ENCODE measurements around the gene CERS6. TPM values are rescaled to one million over a fixed set of nuclear protein-coding genes. Genes with fewer than 3 reads are reported as not detected.

CERS6 gene
- total RNA-seq, 1 experiment from 2014 or later: not detected

- Histone ChIP-seq H3K79me2 (ENCODE audit: low read length) (no peaks in the 10 kb centered on the region), H3K4me1 (ENCODE audit: low read length) (no peaks in the 10 kb centered on the region), H3K9me2 (replicated peaks; ENCODE audit: insufficient read depth, low read length) (no peaks in the 10 kb centered on the region)
Observed at GRCh38 chr2:168622559-168622958, 166.5 kb downstream of the CERS6 start.

GRCh38 chr2:168624028-168624427, 168.0 kb downstream of the CERS6 start:
- no peak overlapping the region for H3K27ac ChIP-seq (ENCODE audit: low read length)
- H3K4me2 ChIP-seq (ENCODE audit: low read depth, low read length, poor library complexity, severe bottlenecking): no peak overlapping the region
- no peak overlapping the region for H2AFZ ChIP-seq (ENCODE audit: low read length)

More at GRCh38 chr2:168622559-168622958, 166.5 kb downstream of the CERS6 start:
- Histone ChIP-seq H3K4me3 (ENCODE audit: low read length) (no peak overlapping the region), H3K9ac (ENCODE audit: low read length) (no peak overlapping the region), H3K27me3 (ENCODE audit: low read length) (no peaks in the 10 kb centered on the region), H4K20me1 (ENCODE audit: insufficient read depth, low read depth, low read length) (no peaks in the 10 kb centered on the region), H3K4me2 (ENCODE audit: low read depth, low read length, poor library complexity, severe bottlenecking) (no peak overlapping the region), H3K9me3 (ENCODE audit: low read length) (no peaks in the 10 kb centered on the region), H3K27ac (ENCODE audit: low read length) (no peak overlapping the region), H3K36me3 (ENCODE audit: insufficient read depth, low read length) (no peaks in the 10 kb centered on the region), H2AFZ (ENCODE audit: low read length) (no peak overlapping the region)
- no peak for DNase-seq

DNA sequence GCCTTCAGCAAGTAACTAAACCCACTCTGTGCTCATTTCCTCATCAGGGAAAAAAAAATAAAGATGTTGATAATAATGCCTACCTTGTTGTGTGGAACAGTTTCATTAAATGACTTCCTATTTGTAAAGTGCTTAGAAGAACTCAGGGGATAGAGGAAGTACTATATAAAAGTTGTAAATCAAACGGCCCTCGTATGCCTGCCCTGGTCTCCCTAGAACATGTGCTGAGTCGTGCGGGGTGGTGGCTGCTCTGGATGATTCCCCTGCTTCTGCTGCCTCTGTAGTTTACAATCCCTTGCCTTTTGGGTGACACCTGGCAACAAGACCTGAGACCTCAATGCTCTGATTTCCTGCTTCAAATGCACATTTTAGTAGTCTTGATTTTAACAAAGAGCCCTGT, 170.0 kb downstream of the CERS6 start:
- Histone ChIP-seq H3K4me1 (ENCODE audit: low read length) (no peaks in the 10 kb centered on the region), H4K20me1 (ENCODE audit: insufficient read depth, low read depth, low read length) (no peaks in the 10 kb centered on the region), H3K4me2 (ENCODE audit: low read depth, low read length, poor library complexity, severe bottlenecking) (no peak overlapping the region), H3K27me3 (ENCODE audit: low read length) (no peaks in the 10 kb centered on the region), H3K9me3 (ENCODE audit: low read length) (no peaks in the 10 kb centered on the region), H3K9me2 (replicated peaks; ENCODE audit: insufficient read depth, low read length) (no peaks in the 10 kb centered on the region), H3K4me3 (ENCODE audit: low read length) (no peak overlapping the region), H3K36me3 (ENCODE audit: insufficient read depth, low read length) (no peaks in the 10 kb centered on the region), H3K79me2 (ENCODE audit: low read length) (no peaks in the 10 kb centered on the region), H3K9ac (ENCODE audit: low read length) (no peak overlapping the region), H2AFZ (ENCODE audit: low read length) (no peak overlapping the region), H3K27ac (ENCODE audit: low read length) (no peak overlapping the region)
- no peak for DNase-seq

More at GRCh38 chr2:168624028-168624427, 168.0 kb downstream of the CERS6 start:
- Histone ChIP-seq H4K20me1 (ENCODE audit: insufficient read depth, low read depth, low read length) (no peaks in the 10 kb centered on the region), H3K79me2 (ENCODE audit: low read length) (no peaks in the 10 kb centered on the region), H3K9me2 (replicated peaks; ENCODE audit: insufficient read depth, low read length) (no peaks in the 10 kb centered on the region), H3K9me3 (ENCODE audit: low read length) (no peaks in the 10 kb centered on the region), H3K27me3 (ENCODE audit: low read length) (no peaks in the 10 kb centered on the region), H3K36me3 (ENCODE audit: insufficient read depth, low read length) (no peaks in the 10 kb centered on the region), H3K4me1 (ENCODE audit: low read length) (no peaks in the 10 kb centered on the region), H3K4me3 (ENCODE audit: low read length) (no peak overlapping the region), H3K9ac (ENCODE audit: low read length) (no peak overlapping the region)
- DNase-seq: no peak

DNA sequence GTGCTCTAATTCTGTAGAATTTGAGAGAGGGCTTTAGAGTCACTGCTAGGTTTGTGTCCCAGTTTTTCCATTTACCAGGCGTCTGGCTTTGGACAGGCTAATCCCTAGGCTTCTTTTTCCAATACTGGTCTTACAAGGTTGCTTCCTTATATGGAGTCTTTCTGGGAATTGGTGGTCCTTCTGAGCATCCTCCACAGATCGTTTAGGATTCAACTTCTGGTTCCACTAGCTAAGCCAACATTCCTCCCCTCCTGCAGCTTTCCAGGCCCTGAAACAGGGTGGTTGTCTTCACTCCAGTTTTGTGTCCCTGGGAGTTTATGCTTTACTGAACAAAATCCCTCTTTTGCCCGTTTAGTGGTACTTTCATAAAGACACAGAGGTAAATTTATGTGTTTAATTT, 170.6 kb downstream of the CERS6 start:
- H3K9ac ChIP-seq (ENCODE audit: low read length): no peak overlapping the region
- no peaks in the 10 kb centered on the region for H3K4me1 ChIP-seq (ENCODE audit: low read length)
- H3K27me3 ChIP-seq (ENCODE audit: low read length): no peaks in the 10 kb centered on the region
- no peaks in the 10 kb centered on the region for H4K20me1 ChIP-seq (ENCODE audit: insufficient read depth, low read depth, low read length)
- no peaks in the 10 kb centered on the region for H3K9me2 ChIP-seq (replicated peaks; ENCODE audit: insufficient read depth, low read length)
- no peak overlapping the region for H3K4me3 ChIP-seq (ENCODE audit: low read length)
- no peaks in the 10 kb centered on the region for H3K36me3 ChIP-seq (ENCODE audit: insufficient read depth, low read length)
- no peaks in the 10 kb centered on the region for H3K79me2 ChIP-seq (ENCODE audit: low read length)
- H2AFZ ChIP-seq (ENCODE audit: low read length): no peak overlapping the region
- no peak overlapping the region for H3K27ac ChIP-seq (ENCODE audit: low read length)
- H3K9me3 ChIP-seq (ENCODE audit: low read length): no peaks in the 10 kb centered on the region
- no peak for DNase-seq
- no peak overlapping the region for H3K4me2 ChIP-seq (ENCODE audit: low read depth, low read length, poor library complexity, severe bottlenecking)

DNA sequence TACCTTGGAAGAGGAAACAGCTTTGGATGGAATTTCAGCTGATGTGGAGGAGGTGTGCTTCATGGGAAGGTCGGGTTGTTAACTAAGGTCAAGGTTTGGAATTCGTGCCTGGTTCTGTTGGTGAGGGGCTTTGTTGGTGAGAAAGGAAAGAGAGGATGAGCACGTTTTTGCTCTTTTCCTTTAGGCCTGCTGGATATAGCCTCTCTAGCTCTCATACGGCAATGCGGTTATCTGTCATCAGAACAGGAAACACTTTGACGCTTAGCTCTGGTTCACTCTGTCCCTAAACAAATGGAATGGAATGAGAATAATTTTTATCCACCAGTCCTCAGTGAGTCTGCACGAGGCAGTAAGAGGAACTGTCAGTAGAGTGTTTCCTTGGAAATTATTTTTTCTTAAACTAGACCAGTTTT, 176.6 kb downstream of the CERS6 start:
- Histone ChIP-seq H3K9me3 (ENCODE audit: low read length) (no peaks in the 10 kb centered on the region), H3K9me2 (replicated peaks; ENCODE audit: insufficient read depth, low read length) (no peaks in the 10 kb centered on the region), H3K9ac (ENCODE audit: low read length) (no peak overlapping the region), H3K4me1 (ENCODE audit: low read length) (no peaks in the 10 kb centered on the region), H3K36me3 (ENCODE audit: insufficient read depth, low read length) (no peaks in the 10 kb centered on the region), H3K4me2 (ENCODE audit: low read depth, low read length, poor library complexity, severe bottlenecking) (no peak overlapping the region), H3K27ac (ENCODE audit: low read length) (no peak overlapping the region), H3K4me3 (ENCODE audit: low read length) (no peak overlapping the region), H4K20me1 (ENCODE audit: insufficient read depth, low read depth, low read length) (no peaks in the 10 kb centered on the region), H3K27me3 (ENCODE audit: low read length) (no peaks in the 10 kb centered on the region), H3K79me2 (ENCODE audit: low read length) (no peaks in the 10 kb centered on the region), H2AFZ (ENCODE audit: low read length) (no peak overlapping the region)
- no peak for DNase-seq

GRCh38 chr2:168633200-168633599, 177.1 kb downstream of the CERS6 start:
- Histone ChIP-seq H3K4me1 (ENCODE audit: low read length) (no peaks in the 10 kb centered on the region), H3K9me2 (replicated peaks; ENCODE audit: insufficient read depth, low read length) (no peaks in the 10 kb centered on the region), H3K4me2 (ENCODE audit: low read depth, low read length, poor library complexity, severe bottlenecking) (no peak overlapping the region), H3K27me3 (ENCODE audit: low read length) (no peaks in the 10 kb centered on the region), H3K4me3 (ENCODE audit: low read length) (no peak overlapping the region), H2AFZ (ENCODE audit: low read length) (no peak overlapping the region), H3K9me3 (ENCODE audit: low read length) (no peaks in the 10 kb centered on the region), H3K79me2 (ENCODE audit: low read length) (no peaks in the 10 kb centered on the region), H3K9ac (ENCODE audit: low read length) (no peak overlapping the region), H3K27ac (ENCODE audit: low read length) (no peak overlapping the region), H4K20me1 (ENCODE audit: insufficient read depth, low read depth, low read length) (no peaks in the 10 kb centered on the region), H3K36me3 (ENCODE audit: insufficient read depth, low read length) (no peaks in the 10 kb centered on the region)
- no peak for DNase-seq

DNA sequence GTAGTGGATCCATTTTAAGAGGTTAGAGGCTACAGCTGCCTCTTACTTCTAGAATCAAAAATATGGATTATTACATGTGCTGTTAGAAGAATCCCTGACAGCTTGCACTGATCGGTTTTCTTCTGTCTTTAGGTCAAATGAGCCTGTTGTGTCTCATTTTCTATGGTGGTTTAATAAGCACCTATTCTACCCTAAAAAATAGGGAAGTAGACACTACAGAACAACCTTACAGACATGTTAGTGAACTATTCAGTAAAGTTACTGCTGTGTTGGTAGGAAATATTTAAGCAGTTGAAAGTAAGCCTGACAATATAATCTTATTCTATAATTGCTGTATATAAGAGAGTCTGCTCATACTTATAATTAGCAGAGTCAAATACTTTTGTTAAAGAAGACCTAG, 177.8 kb downstream of the CERS6 start:
- Histone ChIP-seq H4K20me1 (ENCODE audit: insufficient read depth, low read depth, low read length) (no peaks in the 10 kb centered on the region), H3K27me3 (ENCODE audit: low read length) (no peaks in the 10 kb centered on the region)

GRCh38 chr2:168635065-168635577, 179.0 kb downstream of the CERS6 start:
- no peak for DNase-seq

More for the DNA sequence above, 177.8 kb downstream of the CERS6 start:
- H3K9me3 ChIP-seq (ENCODE audit: low read length): no peaks in the 10 kb centered on the region
- H3K9me2 ChIP-seq (replicated peaks; ENCODE audit: insufficient read depth, low read length): no peaks in the 10 kb centered on the region
- no peaks in the 10 kb centered on the region for H3K4me1 ChIP-seq (ENCODE audit: low read length)
- H2AFZ ChIP-seq (ENCODE audit: low read length): no peak overlapping the region
- H3K79me2 ChIP-seq (ENCODE audit: low read length): no peaks in the 10 kb centered on the region
- no peak for DNase-seq
- no peak overlapping the region for H3K4me3 ChIP-seq (ENCODE audit: low read length)
- no peak overlapping the region for H3K27ac ChIP-seq (ENCODE audit: low read length)
- no peak overlapping the region for H3K9ac ChIP-seq (ENCODE audit: low read length)
- no peak overlapping the region for H3K4me2 ChIP-seq (ENCODE audit: low read depth, low read length, poor library complexity, severe bottlenecking)
- H3K36me3 ChIP-seq (ENCODE audit: insufficient read depth, low read length): no peaks in the 10 kb centered on the region

GRCh38 chr2:168639018-168639417, 182.9 kb downstream of the CERS6 start:
- H3K27me3 ChIP-seq (ENCODE audit: low read length): no peaks in the 10 kb centered on the region
- H4K20me1 ChIP-seq (ENCODE audit: insufficient read depth, low read depth, low read length): no peaks in the 10 kb centered on the region
- H3K9me2 ChIP-seq (replicated peaks; ENCODE audit: insufficient read depth, low read length): no peaks in the 10 kb centered on the region
- no peaks in the 10 kb centered on the region for H3K9me3 ChIP-seq (ENCODE audit: low read length)
- H2AFZ ChIP-seq (ENCODE audit: low read length): no peak overlapping the region
- no peaks in the 10 kb centered on the region for H3K36me3 ChIP-seq (ENCODE audit: insufficient read depth, low read length)
- DNase-seq: no peak
- no peaks in the 10 kb centered on the region for H3K4me1 ChIP-seq (ENCODE audit: low read length)
- H3K4me3 ChIP-seq (ENCODE audit: low read length): no peak overlapping the region
- H3K9ac ChIP-seq (ENCODE audit: low read length): no peak overlapping the region
- H3K4me2 ChIP-seq (ENCODE audit: low read depth, low read length, poor library complexity, severe bottlenecking): no peak overlapping the region
- H3K79me2 ChIP-seq (ENCODE audit: low read length): no peaks in the 10 kb centered on the region
- H3K27ac ChIP-seq (ENCODE audit: low read length): no peak overlapping the region

More at GRCh38 chr2:168635065-168635577, 179.0 kb downstream of the CERS6 start:
- no peaks in the 10 kb centered on the region for H3K27me3 ChIP-seq (ENCODE audit: low read length)
- no peaks in the 10 kb centered on the region for H3K4me1 ChIP-seq (ENCODE audit: low read length)
- no peaks in the 10 kb centered on the region for H3K9me3 ChIP-seq (ENCODE audit: low read length)
- H3K4me2 ChIP-seq (ENCODE audit: low read depth, low read length, poor library complexity, severe bottlenecking): no peak overlapping the region
- H3K79me2 ChIP-seq (ENCODE audit: low read length): no peaks in the 10 kb centered on the region
- H3K27ac ChIP-seq (ENCODE audit: low read length): no peak overlapping the region
- no peak overlapping the region for H3K4me3 ChIP-seq (ENCODE audit: low read length)
- no peak overlapping the region for H2AFZ ChIP-seq (ENCODE audit: low read length)
- no peak overlapping the region for H3K9ac ChIP-seq (ENCODE audit: low read length)
- H4K20me1 ChIP-seq (ENCODE audit: insufficient read depth, low read depth, low read length): no peaks in the 10 kb centered on the region
- no peaks in the 10 kb centered on the region for H3K9me2 ChIP-seq (replicated peaks; ENCODE audit: insufficient read depth, low read length)
- no peaks in the 10 kb centered on the region for H3K36me3 ChIP-seq (ENCODE audit: insufficient read depth, low read length)

Data from Karpas-422 (cell line).